Fibroblast of lung (primary cell): ENCODE data around the gene STEAP1. TPM values are rescaled to one million over a fixed set of nuclear protein-coding genes. Genes with fewer than 3 reads are reported as not detected.
"Not testable (repeated sequence)": the region's sequence is repeated elsewhere in the genome, so short reads cannot be mapped to it uniquely, and the experiment has no call there.

Source experiments
- DNase-seq, 2 donors: peaks; one replicate each; pipeline versions ENCODE4 v3.0.0 to v3.0.0-alpha.2; 2010; ENCODE audit warnings: low read depth in 2 of 2
- H2AFZ ChIP-seq: 2 replicates; pipeline ENCODE4 v1.5.1; 2012; ENCODE audit warnings: low read length, control low read depth, inconsistent platforms
- H3K27ac ChIP-seq: 2 replicates; pipeline ENCODE4 v1.5.1; 2011; ENCODE audit warnings: low read length, control low read depth; ENCODE audit not compliant: insufficient read depth
- H3K27me3 ChIP-seq: 2 replicates; pipeline ENCODE4 v1.5.1; 2011; ENCODE audit warnings: mild to moderate bottlenecking, low read length; ENCODE audit not compliant: control insufficient read depth, insufficient read depth
- H3K36me3 ChIP-seq: 2 replicates; pipeline ENCODE4 v1.5.1; 2011; ENCODE audit warnings: low read length; ENCODE audit not compliant: control insufficient read depth, insufficient read depth
- H3K4me1 ChIP-seq: 2 replicates; pipeline ENCODE4 v1.5.1; 2011; ENCODE audit warnings: low read length; ENCODE audit not compliant: control insufficient read depth, insufficient read depth; ENCODE audit errors: extremely low read depth
- H3K4me2 ChIP-seq: 2 replicates; pipeline ENCODE4 v1.5.1; 2011; ENCODE audit warnings: low read length, control low read depth; ENCODE audit not compliant: insufficient read depth; ENCODE audit errors: extremely low read depth
- H3K4me3 ChIP-seq, 4 experiments: fragments of 200-600 bp in 1 of 4; sonication (generic) in 1 of 4; replicated peaks in 1 of 4; 2 replicates each; pipeline ENCODE4 v1.5.1; 2011 to 2016; ENCODE audit warnings: low read length in 4 of 4, low read depth in 3 of 4, mild to moderate bottlenecking in 3 of 4, control low read depth in 2 of 4, inconsistent platforms in 1 of 4, mixed read lengths in 1 of 4; ENCODE audit not compliant: insufficient read depth in 1 of 4; ENCODE audit errors: control extremely low read depth in 1 of 4
- H3K79me2 ChIP-seq: 2 replicates; pipeline ENCODE4 v1.5.1; 2012; ENCODE audit warnings: mild to moderate bottlenecking, low read length, inconsistent platforms; ENCODE audit not compliant: control insufficient read depth, insufficient read depth
- H3K9ac ChIP-seq: 2 replicates; pipeline ENCODE4 v1.5.1; 2011; ENCODE audit warnings: mild to moderate bottlenecking, low read length, control low read depth; ENCODE audit not compliant: insufficient read depth
- H3K9me3 ChIP-seq: 2 replicates; pipeline ENCODE4 v1.5.1; 2012; ENCODE audit warnings: low read depth, low read length; ENCODE audit not compliant: control insufficient read depth, insufficient read depth
- H4K20me1 ChIP-seq: 2 replicates; pipeline ENCODE4 v1.5.1; 2011; ENCODE audit warnings: low read length; ENCODE audit not compliant: control insufficient read depth, insufficient read depth; ENCODE audit errors: extremely low read depth
- EZH2 ChIP-seq: IDR thresholded peaks from 2 replicates; pipeline ENCODE4 v1.5.1; 2012; ENCODE audit warnings: low read length, control low read depth, mild to moderate bottlenecking; ENCODE audit errors: missing control alignments
- polyA plus RNA-seq, 2 donors: library from polyadenylated mRNA; depleted of rRNA in 1 of 2; stranded (reverse) in 1 of 2; unstranded in 1 of 2; fragments of >200 nt; gene quantifications; 2 replicates each; pipeline ENCODE4 v1.2.1, GENCODE V29; 2011 to 2012; ENCODE audit warnings: missing spikeins in 1 of 2
- total RNA-seq: library from RNA; depleted of rRNA; stranded (reverse); fragments of >200 nt; gene quantifications from 2 replicates; pipeline ENCODE4 v1.2.1, GENCODE V29; 2014
- TF ChIP-seq, protein P1 (sequence below), 2 donors: IDR thresholded peaks in 1 of 2; conservative IDR thresholded peaks in 1 of 2; 1 replicate in 1 of 2; 2 replicates in 1 of 2; pipeline ENCODE4 v1.5.1; 2011 to 2012; ENCODE audit warnings: low read length in 2 of 2, control low read depth in 1 of 2, inconsistent platforms in 1 of 2, low read depth in 1 of 2, mild to moderate bottlenecking in 1 of 2

STEAP1 gene
- total and polyA plus RNA-seq, 2 donors (not counting 1 experiment from before 2014, with no cell fraction given): 26.1 to 60.9 TPM

DNA sequence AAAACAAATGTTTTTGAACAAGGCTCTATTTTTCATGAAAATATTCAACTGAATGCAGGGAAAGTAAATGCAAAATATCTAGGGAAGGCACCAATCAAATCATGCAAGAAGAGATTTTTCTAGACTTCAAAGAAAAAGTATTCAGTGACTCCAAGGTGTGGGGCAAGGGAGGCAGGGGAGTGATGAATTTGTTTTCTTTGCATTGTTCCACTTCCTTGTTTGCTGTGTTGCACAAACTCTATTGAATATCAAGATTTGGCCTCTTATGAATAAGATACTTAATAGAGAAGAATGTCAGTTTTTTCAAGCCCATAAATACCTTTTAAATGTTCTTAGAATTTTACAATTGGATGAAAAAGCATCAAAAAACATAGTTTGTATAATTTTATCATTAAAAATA, 26.4 kb downstream of the STEAP1 start:
- DNase-seq: no peak
- no peaks in the 10 kb centered on the region for H3K79me2 ChIP-seq
- H3K4me1 ChIP-seq: no peaks in the 10 kb centered on the region
- no peak overlapping the region for H3K4me2 ChIP-seq
- H3K9ac ChIP-seq: no peak overlapping the region
- H3K27ac ChIP-seq: no peak overlapping the region
- H3K27me3 ChIP-seq: no peaks in the 10 kb centered on the region
- no peaks in the 10 kb centered on the region for H4K20me1 ChIP-seq
- H3K4me3 ChIP-seq: no peak overlapping the region
- no peaks in the 10 kb centered on the region for H3K36me3 ChIP-seq
- H3K9me3 ChIP-seq: no peaks in the 10 kb centered on the region
- TF ChIP-seq, protein P1, sequence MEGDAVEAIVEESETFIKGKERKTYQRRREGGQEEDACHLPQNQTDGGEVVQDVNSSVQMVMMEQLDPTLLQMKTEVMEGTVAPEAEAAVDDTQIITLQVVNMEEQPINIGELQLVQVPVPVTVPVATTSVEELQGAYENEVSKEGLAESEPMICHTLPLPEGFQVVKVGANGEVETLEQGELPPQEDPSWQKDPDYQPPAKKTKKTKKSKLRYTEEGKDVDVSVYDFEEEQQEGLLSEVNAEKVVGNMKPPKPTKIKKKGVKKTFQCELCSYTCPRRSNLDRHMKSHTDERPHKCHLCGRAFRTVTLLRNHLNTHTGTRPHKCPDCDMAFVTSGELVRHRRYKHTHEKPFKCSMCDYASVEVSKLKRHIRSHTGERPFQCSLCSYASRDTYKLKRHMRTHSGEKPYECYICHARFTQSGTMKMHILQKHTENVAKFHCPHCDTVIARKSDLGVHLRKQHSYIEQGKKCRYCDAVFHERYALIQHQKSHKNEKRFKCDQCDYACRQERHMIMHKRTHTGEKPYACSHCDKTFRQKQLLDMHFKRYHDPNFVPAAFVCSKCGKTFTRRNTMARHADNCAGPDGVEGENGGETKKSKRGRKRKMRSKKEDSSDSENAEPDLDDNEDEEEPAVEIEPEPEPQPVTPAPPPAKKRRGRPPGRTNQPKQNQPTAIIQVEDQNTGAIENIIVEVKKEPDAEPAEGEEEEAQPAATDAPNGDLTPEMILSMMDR (conservative IDR thresholded peaks at IDR 0.05 in 1 of 2, IDR thresholded peaks at IDR 0.05 in 1 of 2; ENCODE audit: low read depth in 1 of 2, low read length in 2 of 2): no peak
- TF ChIP-seq EZH2: no peak
- no peak overlapping the region for H2AFZ ChIP-seq

DNA sequence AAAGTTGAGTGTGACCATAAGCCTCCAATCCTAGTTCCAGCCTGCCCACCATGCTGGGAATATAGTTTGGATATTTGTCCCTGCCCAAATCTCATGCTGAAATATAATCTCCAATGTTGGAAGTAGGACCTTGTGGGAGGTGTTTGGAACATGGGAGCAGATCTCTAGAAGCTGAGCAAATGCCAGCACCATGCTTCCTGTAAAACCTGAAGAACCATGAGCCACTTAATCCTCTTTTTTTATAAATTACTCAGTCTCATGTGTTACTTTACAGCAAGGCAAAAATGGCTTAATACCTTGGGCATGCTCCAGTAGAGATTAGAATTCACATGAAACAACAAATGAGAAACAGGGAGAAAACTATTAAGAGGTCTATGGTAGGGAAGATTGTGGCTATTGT, 27.2 kb downstream of the STEAP1 start:
- no peak for DNase-seq
- Histone ChIP-seq H3K4me1 (no peaks in the 10 kb centered on the region), H4K20me1 (no peaks in the 10 kb centered on the region)

DNA sequence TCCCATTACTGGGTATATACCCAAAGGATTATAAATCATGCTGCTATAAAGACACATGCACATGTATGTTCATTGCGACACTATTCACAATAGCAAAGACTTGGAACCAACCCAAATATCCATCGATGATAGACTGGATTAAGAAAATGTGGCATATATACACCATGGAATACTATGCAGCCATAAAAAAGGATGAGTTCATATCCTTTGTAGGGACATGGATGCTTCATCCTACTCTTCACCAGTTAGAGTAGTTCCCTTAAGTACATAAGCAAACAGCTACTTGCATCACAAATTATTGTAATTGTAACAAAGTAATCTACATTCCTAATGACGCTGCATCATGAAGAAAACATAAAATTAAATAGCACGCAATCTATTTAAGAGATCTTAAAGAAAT, 32.0 kb downstream of the STEAP1 start:
- not testable (repeated sequence) for H3K4me1 ChIP-seq, H2AFZ ChIP-seq, H3K4me3 ChIP-seq, H3K4me2 ChIP-seq, H3K36me3 ChIP-seq, H3K9me3 ChIP-seq, H3K9ac ChIP-seq, DNase-seq, H4K20me1 ChIP-seq, H3K27ac ChIP-seq, H3K27me3 ChIP-seq, H3K79me2 ChIP-seq

More for the DNA sequence above, 27.2 kb downstream of the STEAP1 start:
- H3K9ac ChIP-seq: no peak overlapping the region
- H3K79me2 ChIP-seq: no peaks in the 10 kb centered on the region
- no peak overlapping the region for H3K4me2 ChIP-seq
- H3K27ac ChIP-seq: no peak overlapping the region
- no peaks in the 10 kb centered on the region for H3K27me3 ChIP-seq
- H2AFZ ChIP-seq: no peak overlapping the region
- no peaks in the 10 kb centered on the region for H3K9me3 ChIP-seq
- H3K36me3 ChIP-seq: no peaks in the 10 kb centered on the region
- TF ChIP-seq, protein P1 (conservative IDR thresholded peaks at IDR 0.05 in 1 of 2, IDR thresholded peaks at IDR 0.05 in 1 of 2; ENCODE audit: low read depth in 1 of 2, low read length in 2 of 2): no peak
- TF ChIP-seq EZH2: no peak
- H3K4me3 ChIP-seq: no peak overlapping the region
